H9 (cell line): ENCODE measurements around the gene MYO5C. TPM values are rescaled to one million over a fixed set of nuclear protein-coding genes. Genes with fewer than 3 reads are reported as not detected.

ENCODE experiments used
- DNase-seq: peaks from one replicate; pipeline ENCODE4 v3.0.0-alpha.2; 2017
- H2AFZ ChIP-seq: one replicate; pipeline ENCODE4 v1.6.1; 2013; ENCODE audit warnings: mild to moderate bottlenecking, low read length, control low read depth, moderate library complexity
- H2AK5ac ChIP-seq: 2 replicates; pipeline ENCODE4 v1.6.1; 2013; ENCODE audit warnings: low read length, control low read depth, mixed read lengths; ENCODE audit not compliant: insufficient read length
- H2BK120ac ChIP-seq: one replicate; pipeline ENCODE4 v1.6.1; 2013; ENCODE audit warnings: low read depth, mild to moderate bottlenecking, low read length, control low read depth, inconsistent platforms; ENCODE audit not compliant: poor library complexity, severe bottlenecking
- H2BK12ac ChIP-seq: 2 replicates; pipeline ENCODE4 v1.6.1; 2013; ENCODE audit warnings: low read length, control low read depth, mixed read lengths, low read depth; ENCODE audit not compliant: insufficient read length
- H2BK15ac ChIP-seq: 2 replicates; pipeline ENCODE4 v1.6.1; 2013; ENCODE audit warnings: low read depth, low read length, control low read depth
- H2BK20ac ChIP-seq: one replicate; pipeline ENCODE4 v1.6.1; 2013; ENCODE audit warnings: low read depth, mild to moderate bottlenecking, low read length, control low read depth, inconsistent platforms; ENCODE audit not compliant: poor library complexity, severe bottlenecking
- H2BK5ac ChIP-seq: 2 replicates; pipeline ENCODE4 v1.6.1; 2013; ENCODE audit warnings: low read length, control low read depth, mixed read lengths; ENCODE audit not compliant: insufficient read length
- H3K14ac ChIP-seq: 2 replicates; pipeline ENCODE4 v1.6.1; 2013; ENCODE audit warnings: low read length, control low read depth; ENCODE audit not compliant: insufficient read depth
- H3K18ac ChIP-seq: 2 replicates; pipeline ENCODE4 v1.6.1; 2013; ENCODE audit warnings: low read depth, mild to moderate bottlenecking, mixed read lengths, low read length, control low read depth; ENCODE audit not compliant: insufficient read length
- H3K23ac ChIP-seq: 2 replicates; pipeline ENCODE4 v1.6.1; 2013; ENCODE audit warnings: low read length, control low read depth, mixed read lengths, low read depth; ENCODE audit not compliant: insufficient read length
- H3K23me2 ChIP-seq: 2 replicates; pipeline ENCODE4 v1.6.1; 2013; ENCODE audit warnings: low read depth, mild to moderate bottlenecking, mixed read lengths, low read length, control low read depth; ENCODE audit not compliant: insufficient read length, poor library complexity, severe bottlenecking
- H3K27ac ChIP-seq: 2 replicates; pipeline ENCODE4 v1.5.1; 2013; ENCODE audit warnings: low read length, control low read depth, mixed read lengths, low read depth; ENCODE audit not compliant: insufficient read length
- H3K27me3 ChIP-seq: 2 replicates; pipeline ENCODE4 v1.6.1; 2013; ENCODE audit warnings: low read length, control low read depth, inconsistent platforms; ENCODE audit not compliant: insufficient read depth
- H3K4ac ChIP-seq: 2 replicates; pipeline ENCODE4 v1.6.1; 2013; ENCODE audit warnings: low read depth, mild to moderate bottlenecking, control low read depth, inconsistent platforms, low read length, moderate library complexity
- H3K4me1 ChIP-seq: 2 replicates; pipeline ENCODE4 v1.6.1; 2013; ENCODE audit warnings: low read length, control low read depth, inconsistent platforms; ENCODE audit not compliant: insufficient read depth
- H3K4me2 ChIP-seq: 2 replicates; pipeline ENCODE4 v1.6.1; 2013; ENCODE audit warnings: low read length, control low read depth, mixed read lengths; ENCODE audit not compliant: insufficient read length, insufficient read depth
- H3K56ac ChIP-seq: 2 replicates; pipeline ENCODE4 v1.6.1; 2013; ENCODE audit warnings: low read depth, mild to moderate bottlenecking, mixed read lengths, low read length, control low read depth; ENCODE audit not compliant: insufficient read length
- H3K79me1 ChIP-seq: 2 replicates; pipeline ENCODE4 v1.6.1; 2013; ENCODE audit warnings: low read depth, mild to moderate bottlenecking, moderate library complexity, low read length, control low read depth, inconsistent platforms; ENCODE audit not compliant: insufficient read depth, poor library complexity, severe bottlenecking
- H3K79me2 ChIP-seq: 2 replicates; pipeline ENCODE4 v1.6.1; 2013; ENCODE audit warnings: low read length, control low read depth, inconsistent platforms; ENCODE audit not compliant: insufficient read depth
- H3K9ac ChIP-seq: 2 replicates; pipeline ENCODE4 v1.6.1; 2013; ENCODE audit warnings: low read length, control low read depth, mixed read lengths; ENCODE audit not compliant: insufficient read length; ENCODE audit errors: extremely low read depth
- H3K9me3 ChIP-seq: one replicate; pipeline ENCODE4 v1.6.1; 2013; ENCODE audit warnings: low read depth, low read length, inconsistent platforms; ENCODE audit not compliant: control insufficient read depth
- H3T11ph ChIP-seq: one replicate; pipeline ENCODE4 v1.6.1; 2013; ENCODE audit warnings: mild to moderate bottlenecking, low read length, control low read depth, inconsistent platforms
- H4K20me1 ChIP-seq: one replicate; pipeline ENCODE4 v1.6.1; 2013; ENCODE audit not compliant: control insufficient read depth, insufficient read length, insufficient read depth
- H4K5ac ChIP-seq: 2 replicates; pipeline ENCODE4 v1.6.1; 2013; ENCODE audit warnings: low read depth, mild to moderate bottlenecking, mixed read lengths, low read length, control low read depth; ENCODE audit not compliant: insufficient read length
- H4K8ac ChIP-seq: replicated peaks from 2 replicates; pipeline ENCODE4 v1.6.1; 2013; ENCODE audit warnings: low read length, control low read depth, mixed read lengths, low read depth; ENCODE audit not compliant: insufficient read length
- H4K91ac ChIP-seq: 2 replicates; pipeline ENCODE4 v1.6.1; 2013; ENCODE audit warnings: low read depth, mild to moderate bottlenecking, moderate library complexity, mixed read lengths, low read length, control low read depth; ENCODE audit not compliant: insufficient read length
- H3K27ac Mint-ChIP-seq, 3 experiments: 2 replicates in 2 of 3; 3 replicates in 1 of 3; pipeline ENCODE4 v1.8.0; 2020 to 2021; ENCODE audit warnings: mixed read lengths in 3 of 3, mild to moderate bottlenecking in 1 of 3, moderate library complexity in 1 of 3
- H3K27me3 Mint-ChIP-seq: 2 replicates; pipeline ENCODE4 v1.8.0; 2021; ENCODE audit warnings: low read depth, mild to moderate bottlenecking, moderate library complexity, mixed read lengths
- H3K36me3 Mint-ChIP-seq, 3 experiments: 2 replicates in 2 of 3; 3 replicates in 1 of 3; pipeline ENCODE4 v1.8.0; 2020 to 2021; ENCODE audit warnings: low read depth in 3 of 3, mixed read lengths in 3 of 3; ENCODE audit not compliant: insufficient read depth in 1 of 3
- H3K4me1 Mint-ChIP-seq, 2 experiments: 2 replicates each; pipeline ENCODE4 v1.8.0; 2020; ENCODE audit warnings: mixed read lengths in 2 of 2
- H3K4me3 Mint-ChIP-seq, 2 experiments: 2 replicates in 1 of 2; 3 replicates in 1 of 2; pipeline ENCODE4 v1.8.0; 2020 to 2021; ENCODE audit warnings: mild to moderate bottlenecking in 2 of 2, mixed read lengths in 2 of 2, moderate library complexity in 1 of 2
- H3K9me3 Mint-ChIP-seq, 2 experiments: 2 replicates in 1 of 2; 3 replicates in 1 of 2; pipeline ENCODE4 v1.8.0; 2020; ENCODE audit warnings: mild to moderate bottlenecking in 2 of 2, mixed read lengths in 2 of 2, moderate library complexity in 1 of 2
- CTCF ChIP-seq: fragments of 200-600 bp; sonication (generic); conservative IDR thresholded peaks from 3 replicates; pipeline ENCODE4 v1.8.0; 2021; ENCODE audit warnings: antibody characterized with exemption, mild to moderate bottlenecking
- WGBS: extraction: QIAGEN DNeasy Blood & Tissue Kit; methylation state at CpG from one replicate; pipeline ENCODE4 v1.1.7; 2013; ENCODE audit warnings: missing lambda C conversion rate, low lambda C conversion rate, mixed read lengths; ENCODE audit not compliant: insufficient read length; ENCODE audit errors: extremely low coverage; 5-methylcytosine and 5-hydroxymethylcytosine counted together
- total RNA-seq: library from RNA; stranded (reverse); gene quantifications from 2 replicates; pipeline ENCODE4 v1.2.1, GENCODE V29; 2021

The MYO5C gene
- total RNA-seq, 1 experiment from 2014 or later = 22.2 TPM

- H2BK20ac ChIP-seq = no peak overlapping the region
- WGBS = no CpG with 5 or more reads among the region's 20 CpGs
- no peaks in the 10 kb centered on the region for H3K4me1 Mint-ChIP-seq
- no peaks in the 10 kb centered on the region for H3K9me3 ChIP-seq
- H3K27ac Mint-ChIP-seq = peak overlapping the region in 1 of 3 experiments; percentile 25; a peak in 1 of 7 replicates
- TF ChIP-seq CTCF = no peak
- no peak overlapping the region for H2AK5ac ChIP-seq
- H3K56ac ChIP-seq = no peak overlapping the region
- H3K9ac ChIP-seq = no peak overlapping the region
- H2BK15ac ChIP-seq = no peak overlapping the region
- H4K8ac ChIP-seq = no peak overlapping the region
- no peak overlapping the region for H2BK120ac ChIP-seq
- H4K5ac ChIP-seq = no peak overlapping the region
- H3K14ac ChIP-seq = no peak overlapping the region
- no peak overlapping the region for H2AFZ ChIP-seq
- H3K27me3 Mint-ChIP-seq = no peaks in the 10 kb centered on the region
- no peaks in the 10 kb centered on the region for H3K23me2 ChIP-seq
- no peaks in the 10 kb centered on the region for H4K20me1 ChIP-seq
- H3K27ac ChIP-seq = no peak overlapping the region
- no peaks in the 10 kb centered on the region; a peak in 1 of 5 replicates for H3K9me3 Mint-ChIP-seq
- H3K4me1 ChIP-seq = no peaks in the 10 kb centered on the region
- H4K91ac ChIP-seq = no peak overlapping the region
- no peaks in the 10 kb centered on the region for H3K79me2 ChIP-seq
- DNase-seq = no peak
- no peaks in the 10 kb centered on the region for H3K79me1 ChIP-seq
- no peak overlapping the region for H2BK5ac ChIP-seq
- no peak overlapping the region for H3K4me2 ChIP-seq
- no peak overlapping the region for H3K4me3 Mint-ChIP-seq
- H3K23ac ChIP-seq = no peak overlapping the region
- H3K36me3 Mint-ChIP-seq = peaks cover 18 to 86% (median 73%) of the 10 kb centered on the region in 3 experiments; a peak in 6 of 7 replicates
- H3T11ph ChIP-seq = no peak overlapping the region
- H2BK12ac ChIP-seq = no peak overlapping the region
- no peak overlapping the region for H3K4ac ChIP-seq
- no peaks in the 10 kb centered on the region for H3K27me3 ChIP-seq
- no peak overlapping the region for H3K18ac ChIP-seq
Measured at GRCh38 chr15:52243697-52244555, 51.7 kb downstream of the MYO5C start.
